ENCODE data around the gene TEC. TPM values are rescaled to one million over a fixed set of nuclear protein-coding genes. Genes with fewer than 3 reads are reported as not detected.
A peak's percentile ranks its signal among the peaks of the same experiment; 100 is the strongest.
"Not testable (repeated sequence)": the region's sequence is repeated elsewhere in the genome, so short reads cannot be mapped to it uniquely, and the experiment has no call there.

TEC gene
- total RNA-seq, 1 donor = 14.8 TPM

DNA sequence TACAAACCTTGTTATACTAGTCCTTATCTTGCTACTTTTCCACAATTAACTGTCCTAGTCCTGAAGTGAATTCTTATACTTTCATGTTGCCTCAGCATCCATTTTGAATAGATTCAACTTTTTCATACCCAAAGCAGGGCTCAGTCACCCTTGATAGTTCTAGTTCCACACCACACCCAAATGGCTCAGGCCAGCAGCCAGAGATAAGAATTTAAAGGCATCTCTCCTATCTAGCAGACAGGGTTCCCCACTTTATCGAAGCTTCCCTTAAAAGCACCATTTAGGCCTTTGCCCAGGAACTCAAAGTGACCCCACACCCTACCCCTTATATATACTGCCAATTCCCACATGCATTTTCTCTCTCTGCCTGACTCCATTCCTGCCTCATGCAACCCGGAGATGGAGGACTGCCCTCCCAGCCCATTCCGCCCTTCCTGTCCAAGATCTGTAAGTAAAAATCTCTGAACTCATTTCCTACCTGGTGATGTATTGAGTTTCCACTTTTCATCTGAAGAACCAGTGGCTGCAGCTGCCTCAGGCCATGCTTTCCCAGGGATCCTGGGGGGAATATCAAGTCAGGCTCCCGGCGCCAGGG is 71.9 kb downstream of the TEC start:
- DNase-seq (ENCODE audit: low read depth in 2 of 3, low spot score in 2 of 3) = no peak

DNA sequence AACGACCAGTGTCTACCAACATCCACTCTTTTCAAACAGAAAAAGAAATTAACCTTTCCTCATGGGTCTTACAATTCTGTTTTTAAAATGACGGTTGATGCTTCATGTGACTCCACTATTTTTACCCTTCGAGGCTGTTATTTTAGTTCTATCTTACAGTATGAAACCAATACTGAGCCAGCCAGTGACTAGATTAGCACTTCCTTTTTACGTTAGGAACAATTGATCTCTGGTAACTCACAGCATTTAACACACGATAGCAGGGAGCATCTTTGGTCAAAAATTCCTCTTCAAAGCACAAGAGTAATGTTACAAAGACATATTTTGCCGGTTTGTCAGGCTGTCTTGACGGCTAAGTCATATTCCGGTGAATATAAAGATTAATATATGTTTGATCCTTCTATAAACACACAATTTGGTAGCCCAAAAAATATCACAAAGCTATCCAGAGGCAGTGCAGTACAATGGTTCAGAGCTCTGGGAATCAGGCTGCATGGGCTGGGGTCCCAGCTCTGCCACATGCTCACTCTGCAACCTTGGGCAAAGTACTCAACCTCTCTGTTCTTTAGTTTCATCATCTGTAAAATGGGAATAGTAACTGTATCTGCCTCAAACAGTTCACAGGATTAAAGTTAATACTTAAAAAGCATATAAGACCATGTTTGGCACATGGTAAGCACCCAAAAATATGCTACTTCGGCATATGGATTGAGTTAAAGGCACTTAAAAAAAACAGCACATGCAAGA is 72.7 kb downstream of the TEC start:
- no peak for DNase-seq (ENCODE audit: low read depth in 2 of 3, low spot score in 2 of 3)

GRCh38 chr4:48195853-48196252 is 73.8 kb downstream of the TEC start:
- no peak for DNase-seq (ENCODE audit: low read depth in 2 of 3, low spot score in 2 of 3)

DNA sequence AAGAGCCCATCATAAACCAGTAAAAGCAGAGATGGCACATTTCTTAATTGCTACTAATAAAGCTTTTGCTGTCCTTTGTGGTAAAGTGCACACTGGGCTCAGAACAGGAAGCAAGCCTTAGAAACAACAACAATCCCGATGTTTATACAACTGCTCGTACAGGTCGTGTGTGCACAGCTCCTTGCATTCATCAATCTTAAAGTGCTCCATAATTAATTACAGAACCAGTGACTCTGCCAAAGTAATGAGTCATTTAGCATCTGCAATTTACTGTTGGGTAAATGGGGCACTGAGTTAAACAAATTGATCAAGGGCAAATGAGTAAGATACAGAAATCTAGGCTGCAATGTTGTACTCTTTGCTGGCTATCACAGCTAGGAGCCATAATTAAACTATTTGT is 74.3 kb downstream of the TEC start:
- peak in 1 of 3 donors; percentile 43 for DNase-seq (ENCODE audit: low read depth in 2 of 3, low spot score in 2 of 3)

GRCh38 chr4:48194971-48195370 is 74.7 kb downstream of the TEC start:
- no peak for DNase-seq (ENCODE audit: low read depth in 2 of 3, low spot score in 2 of 3)

- no peak for DNase-seq (ENCODE audit: low read depth in 2 of 3, low spot score in 2 of 3)
Measured at GRCh38 chr4:48193921-48194468, 75.6 kb downstream of the TEC start.

- DNase-seq (ENCODE audit: low read depth in 2 of 3, low spot score in 2 of 3) = peak in 1 of 3 donors; percentile 39
Measured at GRCh38 chr4:48193096-48193836, 76.4 kb downstream of the TEC start.

DNA sequence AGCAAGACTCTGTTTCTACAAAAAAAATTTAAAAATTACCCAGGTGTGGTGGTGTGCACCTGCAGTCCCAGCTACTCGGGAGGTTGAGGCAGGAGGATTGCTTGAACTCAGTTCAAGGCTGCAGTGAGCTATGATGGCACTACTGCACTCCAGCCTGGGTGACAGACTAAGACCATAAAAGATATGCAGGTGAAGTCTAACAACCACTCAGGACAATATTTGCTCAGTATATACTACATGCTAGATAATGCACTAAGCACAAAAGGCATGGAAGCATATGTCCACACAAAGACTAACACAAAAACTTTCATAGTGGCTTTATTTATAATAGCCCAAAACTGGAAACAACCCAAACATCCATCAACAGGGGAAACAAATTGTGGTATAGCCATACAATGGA is 77.9 kb downstream of the TEC start:
- no peak for DNase-seq (ENCODE audit: low read depth in 2 of 3, low spot score in 2 of 3)

GRCh38 chr4:48190839-48191238 is 78.8 kb downstream of the TEC start:
- DNase-seq (ENCODE audit: low read depth in 2 of 3, low spot score in 2 of 3) = no peak

DNA sequence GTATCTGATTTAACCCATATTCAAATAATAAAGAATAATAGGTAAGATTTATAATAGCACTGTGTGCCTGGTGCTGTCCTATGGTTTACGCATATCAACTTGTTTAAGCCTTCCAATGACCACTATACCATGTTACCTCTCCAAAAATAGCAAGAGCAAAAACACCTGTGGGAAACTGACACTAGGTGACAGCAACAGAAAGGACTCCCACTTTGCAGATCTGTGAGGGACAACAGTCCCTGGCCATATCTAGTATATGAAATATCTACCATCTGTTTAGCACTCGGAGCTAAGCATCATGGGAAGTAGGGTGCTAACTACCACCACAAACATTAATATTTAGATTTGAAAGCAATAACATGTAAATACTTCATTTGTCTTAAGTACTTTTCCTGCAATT is 79.9 kb downstream of the TEC start:
- no peak for DNase-seq (ENCODE audit: low read depth in 2 of 3, low spot score in 2 of 3)

DNA sequence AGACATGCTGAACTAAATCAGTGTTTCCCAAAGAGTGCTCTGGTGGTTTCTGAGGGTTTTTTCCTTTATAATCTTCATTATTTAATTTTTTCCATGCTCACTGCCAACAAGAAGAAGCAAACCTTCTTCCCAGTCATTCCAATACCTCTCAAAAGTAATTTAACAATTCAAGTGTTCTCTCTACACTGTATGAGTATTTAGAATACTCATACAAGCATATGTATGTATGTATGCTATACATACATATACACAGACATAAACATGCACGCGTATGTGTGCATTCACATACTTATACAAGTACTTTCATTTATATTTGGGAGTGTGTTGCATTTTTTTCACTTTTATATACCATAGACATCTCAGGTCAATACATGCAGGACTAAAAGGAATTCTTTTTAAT is 81.2 kb downstream of the TEC start:
- no peak for DNase-seq (ENCODE audit: low read depth in 2 of 3, low spot score in 2 of 3)

DNA sequence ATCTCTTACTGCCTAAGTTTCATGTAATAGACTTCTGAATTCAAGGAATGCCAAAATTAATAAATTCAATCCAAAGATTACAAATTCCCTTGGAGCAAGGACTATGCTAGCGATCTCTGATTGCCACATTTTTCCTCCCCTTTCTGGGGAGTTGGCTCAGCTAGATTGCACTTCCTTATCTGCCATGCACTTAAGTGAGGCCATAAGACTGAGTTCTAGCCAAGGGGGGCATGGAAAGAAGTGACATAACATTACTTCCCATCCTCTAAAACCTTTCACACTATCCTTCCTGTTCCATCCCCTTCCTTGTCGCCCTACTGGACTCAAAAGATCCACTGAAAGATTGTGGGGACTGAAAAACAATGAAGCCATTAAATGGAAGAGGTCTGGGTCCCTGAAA is 81.8 kb downstream of the TEC start:
- no peak for DNase-seq (ENCODE audit: low read depth in 2 of 3, low spot score in 2 of 3)

DNA sequence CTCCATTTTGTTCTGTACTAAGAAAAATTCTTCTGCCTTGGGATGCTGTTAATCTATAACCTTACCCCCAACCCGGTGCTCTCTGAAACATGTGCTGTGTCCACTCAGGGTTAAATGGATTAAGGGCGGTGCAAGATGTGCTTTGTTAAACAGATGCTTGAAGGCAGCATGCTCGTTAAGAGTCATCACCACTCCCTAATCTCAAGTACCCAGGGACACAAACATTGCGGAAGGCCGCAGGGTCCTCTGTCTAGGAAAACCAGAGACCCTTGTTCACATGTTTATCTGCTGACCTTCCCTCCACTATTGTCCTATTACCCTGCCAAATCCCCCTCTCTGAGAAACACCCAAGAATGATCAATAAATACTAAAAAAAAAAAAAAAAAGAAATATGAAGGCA is 82.6 kb downstream of the TEC start:
- DNase-seq (ENCODE audit: low read depth in 2 of 3, low spot score in 2 of 3) = not testable (repeated sequence)

DNA sequence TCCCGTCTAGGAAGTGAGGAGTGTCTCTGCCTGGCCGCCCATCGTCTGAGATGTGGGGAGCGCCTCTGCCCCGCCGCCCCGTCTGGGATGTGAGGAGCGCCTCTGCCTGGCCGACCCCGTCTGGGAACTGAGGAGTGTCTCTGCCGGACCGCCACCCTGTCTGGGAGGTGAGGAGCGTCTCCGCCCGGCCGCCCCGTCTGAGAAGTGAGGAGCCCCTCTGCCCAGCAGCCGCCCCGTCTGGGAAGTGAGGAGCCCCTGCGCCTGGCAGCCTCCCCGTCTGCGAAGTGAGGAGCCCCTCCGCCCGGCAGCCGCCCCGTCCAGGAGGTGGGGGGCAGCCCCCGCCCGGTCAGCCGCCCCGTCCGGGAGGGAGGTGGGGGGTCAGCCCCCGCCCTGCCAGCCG is 83.2 kb downstream of the TEC start:
- not testable (repeated sequence) for DNase-seq (ENCODE audit: low read depth in 2 of 3, low spot score in 2 of 3)

DNA sequence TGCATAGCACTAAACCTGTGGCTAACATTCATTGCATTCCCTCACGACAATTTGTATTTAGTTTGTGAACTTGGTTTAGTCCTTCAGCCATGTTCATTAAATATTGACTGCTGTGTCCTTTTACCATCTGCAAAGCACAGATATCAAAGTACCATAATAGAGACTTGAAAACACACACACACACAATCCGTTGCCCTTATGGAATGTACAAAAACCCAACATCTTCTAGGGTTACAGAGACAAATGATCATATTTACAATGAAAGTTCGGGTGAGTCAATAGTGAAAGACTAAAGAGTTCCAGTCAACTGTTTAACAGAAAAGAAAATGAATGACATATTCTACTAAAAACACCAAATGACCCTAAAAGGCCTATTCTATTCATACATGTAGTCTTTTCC is 84.8 kb downstream of the TEC start:
- no peak for DNase-seq (ENCODE audit: low read depth in 2 of 3, low spot score in 2 of 3)

GRCh38 chr4:48180234-48180633 is 89.4 kb downstream of the TEC start:
- peak in 1 of 3 donors; percentile 31 for DNase-seq (ENCODE audit: low read depth in 2 of 3, low spot score in 2 of 3)

DNA sequence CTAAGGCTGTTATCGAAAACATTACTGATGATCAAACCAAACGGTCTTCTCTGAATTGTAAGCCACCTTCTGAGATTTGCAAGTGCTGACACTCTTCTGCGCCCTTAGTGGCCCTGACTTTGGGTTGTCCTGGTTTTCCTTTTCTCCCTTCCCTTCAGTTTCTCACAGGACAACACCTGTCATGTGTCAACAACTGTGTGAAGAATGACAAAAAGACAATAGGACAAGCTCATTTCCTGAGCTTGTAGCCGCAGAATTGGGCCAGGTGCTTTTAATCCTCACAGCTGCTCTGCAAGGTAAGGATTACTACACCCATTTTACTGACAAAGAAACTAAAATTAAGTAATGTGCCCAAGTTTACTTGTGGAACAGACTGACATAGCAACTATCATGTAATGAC is 90.7 kb downstream of the TEC start:
- DNase-seq (ENCODE audit: low read depth in 2 of 3, low spot score in 2 of 3) = no peak

GRCh38 chr4:48175806-48176205 is 93.8 kb downstream of the TEC start:
- no peak for DNase-seq (ENCODE audit: low read depth in 2 of 3, low spot score in 2 of 3)

DNA sequence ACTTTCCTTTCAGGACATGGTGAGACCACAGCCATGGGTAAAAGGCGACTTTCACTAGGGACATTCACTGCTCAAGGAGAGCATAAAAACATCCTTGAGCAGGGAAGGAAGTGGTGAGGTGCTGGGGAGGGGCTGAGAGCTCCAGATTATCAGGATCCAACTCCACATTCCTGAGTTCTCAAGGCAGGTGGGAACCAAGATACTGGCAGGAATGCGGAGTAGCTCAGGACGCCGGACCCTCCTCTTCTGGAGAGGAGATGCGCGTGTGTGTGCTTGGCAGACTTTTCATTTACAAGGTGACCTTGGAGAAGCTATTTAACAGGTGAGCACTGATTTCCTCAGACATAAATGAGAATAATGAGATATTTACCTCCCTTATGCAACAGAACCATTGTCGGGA is 94.3 kb downstream of the TEC start:
- DNase-seq (ENCODE audit: low read depth in 2 of 3, low spot score in 2 of 3) = no peak

DNA sequence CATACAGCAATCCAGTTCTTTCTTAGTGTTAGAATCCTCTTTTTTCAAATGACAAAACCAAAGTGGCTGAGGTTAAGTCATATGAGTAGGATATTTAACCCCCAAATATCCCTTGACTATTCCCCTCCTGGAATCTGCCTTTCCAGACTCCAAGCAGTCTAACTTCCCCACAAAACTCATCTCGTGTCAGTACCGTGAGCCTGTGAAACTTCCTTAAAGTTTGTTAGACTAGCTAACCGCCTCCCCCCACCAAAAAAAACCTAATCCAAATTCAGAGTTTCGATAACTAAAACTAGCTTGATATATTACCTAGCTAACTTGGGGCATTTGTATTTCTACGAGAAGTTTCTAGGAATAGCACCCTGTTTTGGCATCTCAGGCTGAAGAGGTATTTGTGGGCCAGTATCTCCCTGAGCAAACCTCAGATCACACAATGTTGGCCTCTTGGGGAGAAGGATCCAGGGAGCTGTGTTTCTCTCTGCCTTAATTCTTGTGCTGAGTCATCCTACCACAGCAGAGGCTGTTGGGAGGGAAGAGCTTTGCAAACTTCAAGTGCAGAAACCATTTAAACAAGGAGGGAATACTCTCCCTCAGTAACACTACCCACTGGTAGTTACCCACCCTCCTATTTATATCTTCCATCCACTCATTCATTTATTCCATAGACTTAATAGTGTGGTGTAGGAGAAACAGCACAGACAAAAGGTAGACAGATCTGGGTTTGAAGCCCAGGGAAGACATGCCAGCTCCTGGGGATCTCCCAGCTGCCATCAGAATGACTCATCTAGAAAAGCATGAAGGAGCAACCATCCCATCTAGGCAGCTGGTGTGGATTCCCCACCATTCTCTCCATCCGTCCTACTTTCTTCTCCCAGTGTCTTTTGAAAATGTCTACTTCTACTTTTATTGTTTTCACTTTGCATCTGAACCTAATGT is 96.3 kb downstream of the TEC start:
- DNase-seq (ENCODE audit: low read depth in 2 of 3, low spot score in 2 of 3) = peak in 2 of 3 donors; percentile 61 to 75

- no peak for DNase-seq (ENCODE audit: low read depth in 2 of 3, low spot score in 2 of 3)
Measured at GRCh38 chr4:48172651-48173050, 97.0 kb downstream of the TEC start.

Measured in hematopoietic multipotent progenitor cell (in vitro differentiated cells).